ENCODE data around the gene SLC29A4. TPM values are rescaled to one million over a fixed set of nuclear protein-coding genes. Genes with fewer than 3 reads are reported as not detected.
"Not testable (repeated sequence)": the region's sequence is repeated elsewhere in the genome, so short reads cannot be mapped to it uniquely, and the experiment has no call there.

SLC29A4 gene
- total RNA-seq, 2 experiments from 2014 or later: 0.06 to 0.67 TPM

DNA sequence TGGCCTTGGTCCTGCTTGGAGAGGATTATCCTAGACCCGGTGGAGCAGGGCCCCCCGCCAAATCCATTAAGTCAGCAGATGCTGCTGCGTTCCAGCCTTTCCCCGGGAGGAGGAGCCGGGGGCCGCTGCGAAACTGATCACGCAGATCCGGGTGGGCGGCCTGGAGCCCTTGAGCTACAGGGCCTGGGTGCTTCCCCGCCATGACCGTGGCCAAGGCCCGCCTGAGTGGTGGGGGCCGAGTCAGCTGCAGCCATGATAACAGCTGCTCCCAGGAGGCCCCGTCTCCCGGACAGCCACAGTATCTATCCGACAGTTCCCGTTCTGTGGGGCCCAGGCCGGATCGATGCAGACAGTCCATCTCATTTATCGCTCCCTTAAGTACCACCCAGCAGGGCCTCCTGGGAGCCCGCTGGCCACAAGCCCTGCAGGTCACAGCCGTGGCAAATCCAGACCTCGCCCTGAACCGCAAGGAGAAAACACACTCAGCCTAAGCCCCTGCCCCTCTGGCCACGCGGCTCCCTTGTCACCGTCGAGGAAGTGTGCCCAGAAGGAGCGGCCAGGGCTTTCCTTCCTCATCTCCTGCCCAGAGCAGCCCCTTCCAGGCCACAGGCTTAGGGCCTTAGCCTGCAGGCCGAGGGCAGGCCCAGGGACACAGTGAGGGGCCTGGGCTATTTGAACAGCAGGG is 34.4 kb upstream of the SLC29A4 start:
- Histone ChIP-seq H4K20me1 (ENCODE audit: insufficient read depth, low read length) (no peaks in the 10 kb centered on the region), H3K4me3 (ENCODE audit: low read depth, low read length, poor library complexity, severe bottlenecking) (no peak overlapping the region), H3K79me2 (ENCODE audit: insufficient read depth, low read depth, low read length) (no peaks in the 10 kb centered on the region), H2AFZ (ENCODE audit: low read length) (no peak overlapping the region), H3K9me3 (ENCODE audit: low read length) (no peaks in the 10 kb centered on the region), H3K36me3 (ENCODE audit: insufficient read depth, low read length) (no peaks in the 10 kb centered on the region), H3K9me2 (ENCODE audit: insufficient read depth, low read length) (no peaks in the 10 kb centered on the region), H3K4me1 (ENCODE audit: insufficient read depth, low read length, poor library complexity, severe bottlenecking) (no peaks in the 10 kb centered on the region), H3K27ac (ENCODE audit: low read depth, low read length, poor library complexity, severe bottlenecking) (no peak overlapping the region), H3K4me2 (ENCODE audit: low read length) (no peak overlapping the region)
- no peak for DNase-seq (ENCODE audit: low spot score)
- POLR2A ChIA-PET: no interaction called here
- TF ChIP-seq, protein P1, sequence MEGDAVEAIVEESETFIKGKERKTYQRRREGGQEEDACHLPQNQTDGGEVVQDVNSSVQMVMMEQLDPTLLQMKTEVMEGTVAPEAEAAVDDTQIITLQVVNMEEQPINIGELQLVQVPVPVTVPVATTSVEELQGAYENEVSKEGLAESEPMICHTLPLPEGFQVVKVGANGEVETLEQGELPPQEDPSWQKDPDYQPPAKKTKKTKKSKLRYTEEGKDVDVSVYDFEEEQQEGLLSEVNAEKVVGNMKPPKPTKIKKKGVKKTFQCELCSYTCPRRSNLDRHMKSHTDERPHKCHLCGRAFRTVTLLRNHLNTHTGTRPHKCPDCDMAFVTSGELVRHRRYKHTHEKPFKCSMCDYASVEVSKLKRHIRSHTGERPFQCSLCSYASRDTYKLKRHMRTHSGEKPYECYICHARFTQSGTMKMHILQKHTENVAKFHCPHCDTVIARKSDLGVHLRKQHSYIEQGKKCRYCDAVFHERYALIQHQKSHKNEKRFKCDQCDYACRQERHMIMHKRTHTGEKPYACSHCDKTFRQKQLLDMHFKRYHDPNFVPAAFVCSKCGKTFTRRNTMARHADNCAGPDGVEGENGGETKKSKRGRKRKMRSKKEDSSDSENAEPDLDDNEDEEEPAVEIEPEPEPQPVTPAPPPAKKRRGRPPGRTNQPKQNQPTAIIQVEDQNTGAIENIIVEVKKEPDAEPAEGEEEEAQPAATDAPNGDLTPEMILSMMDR (conservative IDR thresholded peaks at IDR 0.05; ENCODE audit: low read length): no peak
- TF ChIP-seq EZH2phosphoT487 (IDR thresholded peaks at IDR 0.05; ENCODE audit: borderline replicate concordance, low read depth, low read length): no peak
- BruUV-seq (replicated peaks): no TSS peak
- CTCF ChIA-PET (ENCODE audit: unreplicated experiment): interaction anchor here (1.5 kb wide), 1 partner anchor 8 kb away, joined by 4 read pairs; no protein-coding TSS in a partner anchor
- intact Hi-C loops (cut with micrococcal nuclease; ENCODE audit: unreplicated experiment): loop anchor here (10.0 kb wide), 1 partner anchor 206 kb away; no protein-coding TSS in a partner anchor

DNA sequence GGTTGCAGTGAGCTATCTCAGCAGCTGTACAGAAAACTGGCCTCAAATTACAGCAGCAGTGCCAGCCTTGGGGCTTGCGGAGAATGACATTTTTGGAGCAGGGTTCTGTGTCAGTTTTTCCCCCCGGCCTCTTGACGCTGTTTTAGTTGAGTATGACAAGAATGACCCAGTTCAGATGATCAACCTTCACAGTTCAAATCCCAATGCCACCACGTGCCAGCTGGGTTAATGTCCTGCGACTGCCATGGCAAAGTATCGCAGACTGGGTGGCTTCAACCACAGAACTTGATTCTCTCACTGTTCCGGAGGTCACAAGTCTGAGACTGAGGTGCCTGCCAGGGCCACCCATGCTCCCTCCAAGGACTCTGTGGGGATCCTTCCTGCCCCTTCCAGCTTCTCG is 32.0 kb upstream of the SLC29A4 start:
- H3K36me3 ChIP-seq (ENCODE audit: insufficient read depth, low read length); H3K79me2 ChIP-seq (ENCODE audit: insufficient read depth, low read depth, low read length); CTCF ChIA-PET (ENCODE audit: unreplicated experiment); BruUV-seq (replicated peaks); POLR2A ChIA-PET; H3K9me3 ChIP-seq (ENCODE audit: low read length); H2AFZ ChIP-seq (ENCODE audit: low read length); H3K4me3 ChIP-seq (ENCODE audit: low read depth, low read length, poor library complexity, severe bottlenecking); intact Hi-C loops (cut with micrococcal nuclease; ENCODE audit: unreplicated experiment); H3K4me1 ChIP-seq (ENCODE audit: insufficient read depth, low read length, poor library complexity, severe bottlenecking); H3K9me2 ChIP-seq (ENCODE audit: insufficient read depth, low read length); DNase-seq (ENCODE audit: low spot score); H3K4me2 ChIP-seq (ENCODE audit: low read length); H4K20me1 ChIP-seq (ENCODE audit: insufficient read depth, low read length); H3K27ac ChIP-seq (ENCODE audit: low read depth, low read length, poor library complexity, severe bottlenecking): not testable (repeated sequence)

GRCh38 chr7:5253529-5253928 is 29.2 kb upstream of the SLC29A4 start:
- H3K9me3 ChIP-seq (ENCODE audit: low read length); intact Hi-C loops (cut with micrococcal nuclease; ENCODE audit: unreplicated experiment); H2AFZ ChIP-seq (ENCODE audit: low read length); H3K4me3 ChIP-seq (ENCODE audit: low read depth, low read length, poor library complexity, severe bottlenecking); H3K27ac ChIP-seq (ENCODE audit: low read depth, low read length, poor library complexity, severe bottlenecking); H4K20me1 ChIP-seq (ENCODE audit: insufficient read depth, low read length); H3K36me3 ChIP-seq (ENCODE audit: insufficient read depth, low read length); CTCF ChIA-PET (ENCODE audit: unreplicated experiment); BruUV-seq (replicated peaks); H3K79me2 ChIP-seq (ENCODE audit: insufficient read depth, low read depth, low read length); DNase-seq (ENCODE audit: low spot score); H3K9me2 ChIP-seq (ENCODE audit: insufficient read depth, low read length); H3K4me2 ChIP-seq (ENCODE audit: low read length); H3K4me1 ChIP-seq (ENCODE audit: insufficient read depth, low read length, poor library complexity, severe bottlenecking); POLR2A ChIA-PET: not testable (repeated sequence)

DNA sequence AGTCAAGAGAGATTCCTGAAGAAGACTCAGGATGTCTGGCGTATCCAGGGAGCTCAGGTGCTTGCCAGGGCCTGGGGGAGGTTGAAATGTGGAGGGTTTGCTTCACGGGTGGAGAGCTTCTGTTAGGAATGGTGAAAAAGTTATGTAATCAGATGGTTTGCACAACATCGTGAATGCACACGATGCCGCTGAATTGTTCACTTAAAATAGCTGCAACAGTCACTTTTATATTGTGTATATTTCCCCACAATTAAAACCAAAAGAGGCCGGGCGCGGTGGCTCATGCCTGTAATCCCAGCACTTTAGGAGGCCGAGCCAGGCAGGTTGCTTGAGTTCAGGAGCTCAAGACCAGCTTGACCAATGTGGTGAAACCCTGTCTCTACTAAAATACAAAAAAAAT is 28.4 kb upstream of the SLC29A4 start:
- H4K20me1 ChIP-seq (ENCODE audit: insufficient read depth, low read length); H3K79me2 ChIP-seq (ENCODE audit: insufficient read depth, low read depth, low read length); DNase-seq (ENCODE audit: low spot score); BruUV-seq (replicated peaks); H3K4me1 ChIP-seq (ENCODE audit: insufficient read depth, low read length, poor library complexity, severe bottlenecking); H3K9me2 ChIP-seq (ENCODE audit: insufficient read depth, low read length); H3K4me2 ChIP-seq (ENCODE audit: low read length); H2AFZ ChIP-seq (ENCODE audit: low read length); H3K4me3 ChIP-seq (ENCODE audit: low read depth, low read length, poor library complexity, severe bottlenecking); H3K27ac ChIP-seq (ENCODE audit: low read depth, low read length, poor library complexity, severe bottlenecking); H3K9me3 ChIP-seq (ENCODE audit: low read length); intact Hi-C loops (cut with micrococcal nuclease; ENCODE audit: unreplicated experiment); H3K36me3 ChIP-seq (ENCODE audit: insufficient read depth, low read length): not testable (repeated sequence)
- ChIA-PET POLR2A (interaction anchor here (0.7 kb wide), 1 partner anchor 1994 kb away, joined by 6 read pairs; no protein-coding TSS in a partner anchor), CTCF (ENCODE audit: unreplicated experiment) (interaction anchor here (0.6 kb wide), 1 partner anchor 34 kb away, joined by 4 read pairs; no protein-coding TSS in a partner anchor)

Measured in OCI-LY7 (cell line).